ENCODE measurements around the gene DNMT1. TPM values are rescaled to one million over a fixed set of nuclear protein-coding genes. Genes with fewer than 3 reads are reported as not detected.

DNMT1 gene
- polyA plus RNA-seq, 1 experiment = 60.7 TPM

DNA sequence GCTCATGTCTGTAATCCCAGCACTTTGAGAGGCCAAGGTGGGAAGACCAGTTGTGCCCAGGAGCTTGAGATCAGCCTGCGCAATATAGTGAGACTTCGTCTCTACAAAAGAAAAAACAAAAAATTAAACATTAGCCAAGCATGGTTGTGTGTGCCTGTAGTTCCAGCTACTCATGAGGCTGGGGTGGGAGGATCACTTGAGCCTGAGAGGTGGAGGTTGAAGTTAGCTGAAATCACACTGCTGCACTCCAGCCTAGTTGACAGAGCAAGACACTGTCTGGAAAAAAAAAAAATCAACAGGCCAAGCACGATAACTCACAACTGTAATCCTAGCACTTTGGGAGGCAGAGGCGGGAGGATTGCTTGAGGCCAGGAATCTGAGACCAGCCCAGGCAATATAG, 40.2 kb upstream of the DNMT1 start:
- POLR2A ChIA-PET = no interaction called here
- TF ChIP-seq, protein P1, sequence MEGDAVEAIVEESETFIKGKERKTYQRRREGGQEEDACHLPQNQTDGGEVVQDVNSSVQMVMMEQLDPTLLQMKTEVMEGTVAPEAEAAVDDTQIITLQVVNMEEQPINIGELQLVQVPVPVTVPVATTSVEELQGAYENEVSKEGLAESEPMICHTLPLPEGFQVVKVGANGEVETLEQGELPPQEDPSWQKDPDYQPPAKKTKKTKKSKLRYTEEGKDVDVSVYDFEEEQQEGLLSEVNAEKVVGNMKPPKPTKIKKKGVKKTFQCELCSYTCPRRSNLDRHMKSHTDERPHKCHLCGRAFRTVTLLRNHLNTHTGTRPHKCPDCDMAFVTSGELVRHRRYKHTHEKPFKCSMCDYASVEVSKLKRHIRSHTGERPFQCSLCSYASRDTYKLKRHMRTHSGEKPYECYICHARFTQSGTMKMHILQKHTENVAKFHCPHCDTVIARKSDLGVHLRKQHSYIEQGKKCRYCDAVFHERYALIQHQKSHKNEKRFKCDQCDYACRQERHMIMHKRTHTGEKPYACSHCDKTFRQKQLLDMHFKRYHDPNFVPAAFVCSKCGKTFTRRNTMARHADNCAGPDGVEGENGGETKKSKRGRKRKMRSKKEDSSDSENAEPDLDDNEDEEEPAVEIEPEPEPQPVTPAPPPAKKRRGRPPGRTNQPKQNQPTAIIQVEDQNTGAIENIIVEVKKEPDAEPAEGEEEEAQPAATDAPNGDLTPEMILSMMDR (IDR thresholded peaks at IDR 0.05; ENCODE audit: low read depth, low read length) = no peak
- H3K9me3 ChIP-seq (ENCODE audit: control insufficient read depth, insufficient read depth, low read length) = peaks cover 7% of the 10 kb centered on the region; the same call in 1 of the 2 replicates

DNA sequence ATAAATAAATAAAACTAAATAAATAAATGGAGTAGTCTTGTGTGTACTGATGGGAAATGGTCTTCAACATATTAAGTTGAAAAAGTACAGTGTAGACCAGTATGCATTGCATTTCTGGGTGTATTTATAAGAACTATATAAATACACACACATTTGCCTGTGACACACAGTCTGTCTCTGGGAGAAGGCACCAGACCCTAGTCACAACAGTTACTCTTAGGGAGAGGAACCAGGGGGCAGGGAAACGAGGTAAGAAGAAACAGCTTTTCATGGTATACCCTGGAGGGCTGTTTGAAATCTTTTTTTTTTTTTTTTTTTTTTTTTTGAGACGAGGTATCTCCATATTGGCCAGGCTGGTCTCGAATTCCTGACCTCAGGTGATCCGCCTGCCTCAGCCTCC, 39.2 kb upstream of the DNMT1 start:
- no peak for DNase-seq (ENCODE audit: low read depth, low spot score)
- TF ChIP-seq, protein P1 (IDR thresholded peaks at IDR 0.05; ENCODE audit: low read depth, low read length) = no peak
- no peak overlapping the region for H3K27ac ChIP-seq (ENCODE audit: low read depth, low read length)
- peaks cover 7% of the 10 kb centered on the region; the same call in 1 of the 2 replicates for H3K9me3 ChIP-seq (ENCODE audit: control insufficient read depth, insufficient read depth, low read length)
- ChIA-PET CTCF (interaction anchor here (1.4 kb wide), 1 partner anchor 16 kb away, joined by 7 read pairs; no protein-coding TSS in a partner anchor), POLR2A (no interaction called here)
- H3K4me3 ChIP-seq (ENCODE audit: low read depth, low read length) = no peak overlapping the region
- no peaks in the 10 kb centered on the region for H3K27me3 ChIP-seq (ENCODE audit: control insufficient read depth, insufficient read depth, low read length)

More for the DNA sequence above, 40.2 kb upstream of the DNMT1 start:
- H3K27ac ChIP-seq (ENCODE audit: low read depth, low read length) = no peak overlapping the region
- no peak for DNase-seq (ENCODE audit: low read depth, low spot score)
- CTCF ChIA-PET = interaction anchor here (0.9 to 1.4 kb wide), 2 partner anchors 15 kb away, joined by 3 to 7 read pairs; no protein-coding TSS in a partner anchor
- no peaks in the 10 kb centered on the region for H3K27me3 ChIP-seq (ENCODE audit: control insufficient read depth, insufficient read depth, low read length)
- H3K4me3 ChIP-seq (ENCODE audit: low read depth, low read length) = no peak overlapping the region

DNA sequence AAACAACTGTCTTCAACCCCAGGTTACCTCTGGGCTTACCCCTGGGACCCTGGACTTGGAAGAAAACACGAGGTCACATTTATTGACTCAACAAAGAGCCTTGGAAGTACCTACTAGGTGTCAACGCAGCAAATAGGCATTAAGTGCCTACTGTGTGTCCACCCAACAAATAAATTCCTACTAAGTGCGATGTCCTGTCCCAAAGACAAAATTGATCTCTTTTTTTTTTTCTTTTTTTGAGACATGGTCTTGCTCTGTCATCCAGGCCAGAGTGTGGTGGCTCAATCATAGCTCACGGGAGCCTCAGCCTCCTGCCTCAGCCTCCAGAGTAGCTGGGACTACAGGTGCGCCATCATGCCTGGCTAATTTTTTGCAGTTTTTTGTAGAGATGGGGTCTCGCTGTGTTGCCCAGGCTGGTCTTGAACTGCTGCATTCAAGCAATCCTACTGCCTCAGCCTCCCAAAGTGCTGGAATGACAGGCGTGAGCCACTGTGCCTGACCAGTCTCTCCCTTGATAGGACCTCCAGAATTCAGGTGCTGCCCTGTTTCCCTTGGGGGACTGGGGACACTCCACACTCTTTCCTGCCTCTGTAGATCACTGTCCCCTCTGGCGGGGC, 37.0 kb upstream of the DNMT1 start:
- Histone ChIP-seq H3K27me3 (ENCODE audit: control insufficient read depth, insufficient read depth, low read length) (no peaks in the 10 kb centered on the region), H3K4me3 (ENCODE audit: low read depth, low read length) (peak overlapping the region; percentile 89), H3K9me3 (ENCODE audit: control insufficient read depth, insufficient read depth, low read length) (peaks cover 14% of the 10 kb centered on the region; the same call in 1 of the 2 replicates), H3K27ac (ENCODE audit: low read depth, low read length) (no peak overlapping the region)
- ChIA-PET POLR2A (interaction anchor here (0.6 to 1.0 kb wide), 5 partner anchors 9 to 27 kb away, joined by 3 to 6 read pairs (median 3); no protein-coding TSS in a partner anchor), CTCF (interaction anchor here (1.8 kb wide), 1 partner anchor 19 kb away, joined by 5 read pairs; no protein-coding TSS in a partner anchor)
- no peak for DNase-seq (ENCODE audit: low read depth, low spot score)
- TF ChIP-seq, protein P1 (IDR thresholded peaks at IDR 0.05; ENCODE audit: low read depth, low read length) = no peak

DNA sequence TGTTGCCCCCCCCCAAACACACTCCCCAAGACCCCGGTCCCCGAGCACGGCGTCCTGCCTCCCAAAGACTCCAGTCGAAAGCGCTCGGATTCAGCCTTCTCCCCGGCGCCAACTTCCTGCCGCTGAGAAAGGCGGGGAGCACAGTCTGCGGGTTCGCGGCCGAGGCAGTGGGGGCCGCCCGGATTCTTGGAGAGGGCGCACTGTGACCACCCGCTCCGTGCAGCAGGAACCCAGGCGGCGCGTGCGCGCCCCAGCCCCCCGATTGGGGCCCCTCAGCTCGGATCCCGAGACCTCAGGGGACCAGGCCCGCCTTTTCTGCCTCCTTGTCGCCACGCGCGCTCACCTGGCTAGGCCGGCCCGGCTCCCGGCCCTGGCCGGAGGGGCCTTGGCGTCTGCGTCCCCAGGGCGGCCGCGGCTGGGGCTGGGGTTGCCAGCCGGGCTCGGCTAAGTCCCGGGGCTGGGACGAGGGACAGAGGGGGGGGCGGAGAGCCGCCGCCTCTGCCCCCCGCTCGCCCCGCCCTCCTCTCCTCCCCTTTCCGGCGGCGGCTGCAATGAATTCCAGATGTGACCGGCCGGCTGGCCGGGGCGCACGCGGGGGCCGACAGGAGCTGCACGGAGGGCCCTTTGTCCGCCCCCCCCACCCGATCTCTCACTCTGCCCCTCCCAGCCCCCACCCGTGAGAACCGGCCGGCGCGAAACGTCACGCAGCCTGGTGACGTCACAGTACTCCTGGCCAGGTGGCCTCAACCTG, 36.3 kb upstream of the DNMT1 start, which contains the start of gene S1PR2:
Gene S1PR2, minus strand, starts transcription at position 471 of the 751 bp plus-strand sequence. CDS start 6,426 bp downstream, outside the sequence.
- TF ChIP-seq, protein P1 (IDR thresholded peaks at IDR 0.05; ENCODE audit: low read depth, low read length) = no peak
- peaks cover 14% of the 10 kb centered on the region; the same call in 1 of the 2 replicates for H3K9me3 ChIP-seq (ENCODE audit: control insufficient read depth, insufficient read depth, low read length)
- H3K27ac ChIP-seq (ENCODE audit: low read depth, low read length) = peak within 1 kb of the TSS; percentile 75
- peak; percentile 49 for DNase-seq (ENCODE audit: low read depth, low spot score)
- CTCF ChIA-PET = interaction anchor here (1.8 kb wide), 1 partner anchor 19 kb away, joined by 5 read pairs; no protein-coding TSS in a partner anchor
- peak within 1 kb of the TSS; percentile 89 for H3K4me3 ChIP-seq (ENCODE audit: low read depth, low read length)
- H3K27me3 ChIP-seq (ENCODE audit: control insufficient read depth, insufficient read depth, low read length) = no peaks in the 10 kb centered on the region
- POLR2A ChIA-PET = interaction anchor here (0.6 to 1.0 kb wide), 5 partner anchors 10 to 27 kb away, joined by 3 to 6 read pairs (median 3); no protein-coding TSS in a partner anchor
